ENCODE data around the gene RSKR. TPM values are rescaled to one million over a fixed set of nuclear protein-coding genes. Genes with fewer than 3 reads are reported as not detected.

Gene RSKR
- total and polyA plus RNA-seq, 9 of the 15 experiments (the other 6 are each of a cell fraction or from before 2014, with no cell fraction given), result 1.4 to 42.3 (median 16.2) TPM

- no peak for TF ChIP-seq ZNF592 (IDR thresholded peaks at IDR 0.05)
- no peak for TF ChIP-seq TARDBP (IDR thresholded peaks at IDR 0.05)
- TF ChIP-seq ZSCAN32 (CRISPR knock-in tag; IDR thresholded peaks at IDR 0.05), result no peak
- TF ChIP-seq SMAD3 (CRISPR knock-in tag; conservative IDR thresholded peaks at IDR 0.05), result no peak
- no peak for TF ChIP-seq MXD1 (CRISPR knock-in tag; IDR thresholded peaks at IDR 0.05; ENCODE audit: borderline replicate concordance, poor library complexity, severe bottlenecking)
- no peak for TF ChIP-seq PTTG1 (tag; IDR thresholded peaks at IDR 0.05; ENCODE audit: low read depth)
- TF ChIP-seq ZNF583 (CRISPR knock-in tag; IDR thresholded peaks at IDR 0.05), result no peak
- peak; percentile 92 for TF ChIP-seq RBFOX2 (IDR thresholded peaks at IDR 0.05; ENCODE audit: low read depth, low read length)
- TF ChIP-seq ZBTB34 (CRISPR knock-in tag; IDR thresholded peaks at IDR 0.05), result no peak
- TF ChIP-seq NFE2L1 (tag; IDR thresholded peaks at IDR 0.05; ENCODE audit: borderline replicate concordance, low read depth), result no peak
- TF ChIP-seq ARNT (IDR thresholded peaks at IDR 0.05), result peak in 1 of 2 experiments; percentile 29; a peak in 1 of 4 replicates
- TF ChIP-seq SAP30 (IDR thresholded peaks at IDR 0.05; ENCODE audit: borderline replicate concordance, insufficient read depth, low read depth, low read length, poor library complexity, severe bottlenecking), result peak; percentile 7
- TF ChIP-seq CBX8 (IDR thresholded peaks at IDR 0.05; ENCODE audit: borderline replicate concordance, extremely low read depth, low read depth, low read length, poor library complexity, severe bottlenecking), result no peak
- TF ChIP-seq ZNF668 (CRISPR knock-in tag; IDR thresholded peaks at IDR 0.05), result no peak
- TF ChIP-seq SAFB2 (IDR thresholded peaks at IDR 0.05; ENCODE audit: borderline replicate concordance, low read depth, low read length, severe bottlenecking), result no peak
- no peak for TF ChIP-seq GTF3C2 (IDR thresholded peaks at IDR 0.05; ENCODE audit: borderline replicate concordance, extremely low read depth, insufficient read length)
- TF ChIP-seq ZNF75A (CRISPR knock-in tag; IDR thresholded peaks at IDR 0.05), result no peak
- TF ChIP-seq NCOA1 (IDR thresholded peaks at IDR 0.05; ENCODE audit: low read depth), result peak; percentile 73; the same call in 1 of the 2 replicates
Measured at GRCh38 chr17:28571361-28572122, 42.4 kb downstream of the RSKR start, which contains the start of gene PIGS (continued).

Data from K562 (cell line).